WERI-Rb-1 (cell line): ENCODE measurements around the gene GFRA1.

Source experiments
- DNase-seq: peaks from one replicate; pipeline ENCODE4 v3.0.0-alpha.2; 2020
- H3K27ac ChIP-seq: fragments of 250-450 bp; sonication (Bioruptor Pico); 2 replicates; pipeline ENCODE4 v1.5.1; 2020; ENCODE audit warnings: mild to moderate bottlenecking, moderate library complexity
- H3K27me3 ChIP-seq: fragments of 250-450 bp; sonication (Bioruptor Pico); 2 replicates; pipeline ENCODE4 v1.5.1; 2021; ENCODE audit warnings: mild to moderate bottlenecking, low read depth, moderate library complexity; ENCODE audit not compliant: insufficient read depth, severe bottlenecking
- H3K36me3 ChIP-seq: fragments of 250-450 bp; sonication (Bioruptor Pico); 2 replicates; pipeline ENCODE4 v1.5.1; 2020; ENCODE audit warnings: mild to moderate bottlenecking, moderate library complexity
- H3K4me3 ChIP-seq: 2 replicates; pipeline ENCODE4 v1.5.1; 2011; ENCODE audit warnings: low read depth, mild to moderate bottlenecking, control low read depth, low read length
- H3K9me3 ChIP-seq: fragments of 250-450 bp; sonication (Bioruptor Pico); 2 replicates; pipeline ENCODE4 v1.5.1; 2021; ENCODE audit warnings: mild to moderate bottlenecking, moderate library complexity; ENCODE audit not compliant: severe bottlenecking
- TF ChIP-seq, protein P1 (sequence below): IDR thresholded peaks from 2 replicates; pipeline ENCODE4 v1.5.1; 2011; ENCODE audit warnings: low read depth, mild to moderate bottlenecking, control low read depth, inconsistent platforms, low read length

The GFRA1 gene, protein sequence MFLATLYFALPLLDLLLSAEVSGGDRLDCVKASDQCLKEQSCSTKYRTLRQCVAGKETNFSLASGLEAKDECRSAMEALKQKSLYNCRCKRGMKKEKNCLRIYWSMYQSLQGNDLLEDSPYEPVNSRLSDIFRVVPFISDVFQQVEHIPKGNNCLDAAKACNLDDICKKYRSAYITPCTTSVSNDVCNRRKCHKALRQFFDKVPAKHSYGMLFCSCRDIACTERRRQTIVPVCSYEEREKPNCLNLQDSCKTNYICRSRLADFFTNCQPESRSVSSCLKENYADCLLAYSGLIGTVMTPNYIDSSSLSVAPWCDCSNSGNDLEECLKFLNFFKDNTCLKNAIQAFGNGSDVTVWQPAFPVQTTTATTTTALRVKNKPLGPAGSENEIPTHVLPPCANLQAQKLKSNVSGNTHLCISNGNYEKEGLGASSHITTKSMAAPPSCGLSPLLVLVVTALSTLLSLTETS

DNA sequence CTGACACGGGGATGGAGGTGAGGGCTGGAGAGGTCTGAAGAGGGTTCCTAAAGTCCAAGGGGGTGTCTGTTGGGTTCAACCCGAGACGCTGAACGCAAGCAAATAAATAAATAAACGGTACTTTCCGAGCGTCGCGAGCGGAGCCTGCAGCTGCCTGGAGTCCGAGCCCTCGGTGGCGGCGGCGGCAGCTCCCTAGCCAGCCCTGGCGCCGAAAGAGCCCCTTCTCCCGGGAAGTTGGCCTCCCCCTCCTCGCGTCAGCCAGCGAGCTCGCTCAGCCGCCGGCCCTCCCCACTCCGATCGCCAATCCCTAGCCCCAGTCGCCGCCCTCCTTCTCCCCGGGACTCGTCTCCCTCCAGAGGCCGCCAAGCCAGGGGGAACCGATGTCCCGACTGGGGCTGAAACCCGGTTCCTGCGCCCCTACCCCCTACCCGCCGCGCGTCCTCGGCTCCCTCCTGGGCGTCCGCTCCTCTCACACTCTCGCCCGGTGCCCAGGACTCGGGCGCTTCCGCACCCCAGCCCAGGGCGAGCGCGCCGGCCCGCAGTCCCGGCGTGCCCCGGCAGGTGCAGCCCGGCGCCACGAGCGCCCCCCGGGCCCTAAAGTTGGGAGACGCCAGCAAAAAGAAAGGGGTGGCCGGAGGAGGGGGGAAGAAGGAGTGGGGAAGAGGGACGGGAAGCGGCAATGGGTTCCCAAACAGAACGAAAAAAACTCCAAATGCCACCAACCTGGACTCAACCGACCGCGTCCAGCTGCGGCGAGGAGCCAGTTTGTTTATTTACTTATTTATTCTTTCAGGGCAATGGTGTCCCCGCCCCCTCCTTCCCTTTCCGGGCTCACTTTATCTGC is at the start of gene GFRA1:
Gene GFRA1, minus strand, starts transcription at position 767 of the 844 bp plus-strand sequence. CDS start 1,177 bp downstream, outside the sequence.
- H3K27me3 ChIP-seq: peaks cover 16% of the 10 kb centered on the region
- TF ChIP-seq, protein P1, sequence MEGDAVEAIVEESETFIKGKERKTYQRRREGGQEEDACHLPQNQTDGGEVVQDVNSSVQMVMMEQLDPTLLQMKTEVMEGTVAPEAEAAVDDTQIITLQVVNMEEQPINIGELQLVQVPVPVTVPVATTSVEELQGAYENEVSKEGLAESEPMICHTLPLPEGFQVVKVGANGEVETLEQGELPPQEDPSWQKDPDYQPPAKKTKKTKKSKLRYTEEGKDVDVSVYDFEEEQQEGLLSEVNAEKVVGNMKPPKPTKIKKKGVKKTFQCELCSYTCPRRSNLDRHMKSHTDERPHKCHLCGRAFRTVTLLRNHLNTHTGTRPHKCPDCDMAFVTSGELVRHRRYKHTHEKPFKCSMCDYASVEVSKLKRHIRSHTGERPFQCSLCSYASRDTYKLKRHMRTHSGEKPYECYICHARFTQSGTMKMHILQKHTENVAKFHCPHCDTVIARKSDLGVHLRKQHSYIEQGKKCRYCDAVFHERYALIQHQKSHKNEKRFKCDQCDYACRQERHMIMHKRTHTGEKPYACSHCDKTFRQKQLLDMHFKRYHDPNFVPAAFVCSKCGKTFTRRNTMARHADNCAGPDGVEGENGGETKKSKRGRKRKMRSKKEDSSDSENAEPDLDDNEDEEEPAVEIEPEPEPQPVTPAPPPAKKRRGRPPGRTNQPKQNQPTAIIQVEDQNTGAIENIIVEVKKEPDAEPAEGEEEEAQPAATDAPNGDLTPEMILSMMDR: 0 out of 2 replicates have a peak, but pooled peaks have one; percentile 12
- H3K4me3 ChIP-seq: peak within 1 kb of the TSS; percentile 78
- H3K27ac ChIP-seq: peak within 1 kb of the TSS; percentile 74
- H3K36me3 ChIP-seq: no peaks in the 10 kb centered on the region
- peak; percentile 58 for DNase-seq
- H3K9me3 ChIP-seq: no peaks in the 10 kb centered on the region

DNA sequence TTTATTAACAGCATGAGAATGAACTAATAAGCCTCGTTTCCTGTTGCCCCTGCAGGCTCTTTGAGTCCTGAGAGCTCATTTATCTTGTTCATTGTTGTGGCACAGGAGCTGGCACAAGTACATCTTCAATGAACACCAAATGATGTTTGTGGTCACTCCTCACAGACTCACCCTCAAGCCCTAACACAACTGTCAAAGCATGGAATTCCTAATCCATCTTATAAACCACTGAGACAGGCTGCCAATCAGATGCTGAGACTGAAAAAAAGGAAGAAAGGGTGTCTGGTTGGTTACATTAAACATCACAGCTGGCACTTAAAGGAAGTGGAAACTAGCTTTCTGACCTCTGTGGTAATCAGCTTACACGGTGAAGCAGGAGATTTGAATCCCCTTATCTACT is 43.5 kb upstream of the GFRA1 start:
- TF ChIP-seq, protein P1: no peak
- Histone ChIP-seq H3K27ac (no peak overlapping the region; the same call in 1 of the 2 replicates), H3K9me3 (no peaks in the 10 kb centered on the region), H3K4me3 (no peak overlapping the region), H3K27me3 (no peaks in the 10 kb centered on the region), H3K36me3 (no peaks in the 10 kb centered on the region)
- DNase-seq: peak; percentile 58

DNA sequence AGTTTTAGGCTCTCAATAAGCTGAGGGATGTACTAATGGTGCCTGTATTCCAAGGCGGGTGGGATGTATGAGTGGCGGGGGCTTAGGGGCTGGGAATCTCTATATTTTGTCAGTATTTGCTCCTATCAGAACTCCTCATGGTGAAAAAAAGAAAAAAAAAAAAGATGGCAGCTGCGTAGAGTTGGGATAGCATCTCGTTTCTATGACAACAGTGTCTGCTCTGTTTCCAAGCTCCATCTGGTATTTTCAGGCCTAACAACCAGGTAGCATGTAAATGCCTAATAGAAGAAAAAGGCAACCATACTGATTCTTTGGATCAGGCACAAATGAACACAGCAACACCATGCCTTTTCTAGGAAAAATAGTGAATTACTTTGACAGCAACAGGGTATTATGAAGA is 39.5 kb upstream of the GFRA1 start:
- TF ChIP-seq, protein P1: no peak
- Histone ChIP-seq H3K27ac (no peak overlapping the region), H3K36me3 (no peaks in the 10 kb centered on the region), H3K4me3 (no peak overlapping the region), H3K27me3 (no peaks in the 10 kb centered on the region), H3K9me3 (no peaks in the 10 kb centered on the region)
- DNase-seq: no peak

DNA sequence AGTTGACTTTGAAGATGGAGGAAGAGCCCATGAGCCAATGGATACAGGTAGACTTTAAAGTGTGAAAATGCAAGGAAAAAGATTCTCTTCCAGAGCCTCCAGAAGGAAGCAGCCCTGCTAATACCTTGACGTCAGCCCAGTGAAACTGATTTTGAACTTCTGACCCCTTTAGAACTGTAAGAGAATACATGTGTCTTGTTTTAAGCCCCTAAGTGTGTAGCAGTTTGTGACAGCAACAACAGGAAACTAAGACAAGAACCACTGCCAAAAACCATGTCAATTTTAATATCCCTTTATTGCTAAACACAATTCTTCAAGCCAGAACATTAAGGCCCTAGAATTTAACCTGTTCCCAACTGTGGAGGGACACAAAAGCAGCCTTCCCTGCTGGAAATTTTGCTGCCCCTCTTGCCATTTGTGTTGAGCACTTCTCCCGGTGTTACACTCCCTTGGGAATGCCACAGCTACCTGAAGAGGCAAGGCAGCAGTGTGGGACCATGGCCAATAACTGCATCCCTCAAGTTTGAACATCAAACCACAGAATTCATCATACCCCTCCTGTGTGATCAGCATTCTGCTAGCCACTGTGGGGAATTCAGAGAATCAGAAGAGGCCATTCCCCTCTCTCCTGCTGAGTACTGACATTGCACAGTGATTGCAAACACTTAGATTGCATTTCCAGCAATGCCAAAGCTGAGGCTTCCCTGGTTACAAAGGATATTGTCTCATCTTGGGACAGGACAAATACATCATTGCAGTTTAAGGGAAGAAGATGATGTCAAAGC is 38.9 kb upstream of the GFRA1 start:
- Histone ChIP-seq H3K27ac (no peak overlapping the region), H3K27me3 (no peaks in the 10 kb centered on the region), H3K9me3 (no peaks in the 10 kb centered on the region), H3K36me3 (no peaks in the 10 kb centered on the region), H3K4me3 (no peak overlapping the region)
- TF ChIP-seq, protein P1: no peak
- DNase-seq: no peak

DNA sequence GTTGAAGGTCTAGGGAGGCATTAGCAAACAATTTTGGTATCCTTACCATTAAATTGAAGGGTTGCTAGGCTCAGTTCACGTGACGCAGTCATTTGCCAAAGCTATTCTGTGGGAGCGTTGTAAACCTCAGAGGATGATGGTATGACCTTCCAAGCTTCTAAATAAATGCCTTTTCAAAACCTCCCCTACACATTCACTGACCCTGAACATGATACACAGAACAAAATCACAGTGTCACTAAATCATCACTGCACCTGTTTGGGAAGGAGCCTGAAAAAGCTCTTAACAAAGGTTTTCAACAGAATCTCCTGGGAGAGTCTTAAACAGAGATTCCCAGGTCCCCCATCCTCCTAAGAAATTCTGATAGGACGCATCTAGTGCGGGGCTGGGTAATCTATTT is 38.0 kb upstream of the GFRA1 start:
- DNase-seq: no peak
- Histone ChIP-seq H3K4me3 (no peak overlapping the region), H3K27me3 (no peaks in the 10 kb centered on the region), H3K27ac (no peak overlapping the region), H3K9me3 (no peaks in the 10 kb centered on the region), H3K36me3 (no peaks in the 10 kb centered on the region)
- TF ChIP-seq, protein P1: no peak
